Right cardiac atrium (tissue), 5 donors: ENCODE measurements around the gene DOCK4. TPM values are rescaled to one million over a fixed set of nuclear protein-coding genes. Genes with fewer than 3 reads are reported as not detected.

Experiments used
- ATAC-seq, 2 donors: fragments of 200-7000 bp; cut with Tn5 transposase; one replicate each; pipeline versions ENCODE4 v1.8.0 to v1.9.1; 2020; ENCODE audit warnings: moderate library complexity in 2 of 2, mild to moderate bottlenecking in 1 of 2
- DNase-seq, 3 donors: peaks; one replicate each; pipeline ENCODE4 v3.0.0-alpha.2; 2020
- H3K27ac ChIP-seq: one replicate; pipeline ENCODE4 v1.5.1; 2013; ENCODE audit warnings: mild to moderate bottlenecking, low read length, control low read depth, moderate library complexity
- H3K27me3 ChIP-seq: one replicate; pipeline ENCODE4 v1.6.1; 2013; ENCODE audit not compliant: control insufficient read depth, insufficient read depth
- H3K4me1 ChIP-seq: one replicate; pipeline ENCODE4 v1.6.1; 2013; ENCODE audit warnings: low read length; ENCODE audit not compliant: control insufficient read depth, insufficient read depth
- H3K4me3 ChIP-seq: one replicate; pipeline ENCODE4 v1.5.1; 2013; ENCODE audit warnings: low read length, control low read depth
- H3K9me3 ChIP-seq: one replicate; pipeline ENCODE4 v1.6.1; 2013; ENCODE audit warnings: low read length; ENCODE audit not compliant: control insufficient read depth
- WGBS: extraction: QIAGEN DNeasy Blood & Tissue Kit; methylation state at CpG from one replicate; pipeline ENCODE4 v1.1.7; 2013; 5-methylcytosine and 5-hydroxymethylcytosine counted together
- intact Hi-C, 4 donors: fragments of 100-400 bp; cut with DNase I; formaldehyde crosslinking; loops; one replicate each; pipeline versions ENCODE4 v1.11.0 to v1.14.0; 2022 to 2023
- polyA plus RNA-seq: library from polyadenylated mRNA; stranded (reverse); fragments of 200-250 nt; gene quantifications from one replicate; pipeline ENCODE4 v1.2.3, GENCODE V29; 2013
- total RNA-seq, 4 donors: library from RNA; stranded (reverse); fragmentation: NEBNext Ultra II Directional; extraction: Animal tissue kit (Norgen Biotek cat#: 25700); gene quantifications; one replicate each; pipeline ENCODE4 v1.2.1, GENCODE V29; 2021
- donor health status: healthy with polysubstance abuse.
- donor health status: DM: no; HTN: yes; CAD: no.
- donor health status: DM: no; HTN: no; CAD: no.
- donor health status: DM: no; HTN: yes; CAD: no; lungs with severe emphysema.
- donor health status: DM: yes; HTN: yes; CAD: no.

DOCK4 gene
- total and polyA plus RNA-seq, 5 donors, result 5.7 to 19.9 (median 15.7) TPM

DNA sequence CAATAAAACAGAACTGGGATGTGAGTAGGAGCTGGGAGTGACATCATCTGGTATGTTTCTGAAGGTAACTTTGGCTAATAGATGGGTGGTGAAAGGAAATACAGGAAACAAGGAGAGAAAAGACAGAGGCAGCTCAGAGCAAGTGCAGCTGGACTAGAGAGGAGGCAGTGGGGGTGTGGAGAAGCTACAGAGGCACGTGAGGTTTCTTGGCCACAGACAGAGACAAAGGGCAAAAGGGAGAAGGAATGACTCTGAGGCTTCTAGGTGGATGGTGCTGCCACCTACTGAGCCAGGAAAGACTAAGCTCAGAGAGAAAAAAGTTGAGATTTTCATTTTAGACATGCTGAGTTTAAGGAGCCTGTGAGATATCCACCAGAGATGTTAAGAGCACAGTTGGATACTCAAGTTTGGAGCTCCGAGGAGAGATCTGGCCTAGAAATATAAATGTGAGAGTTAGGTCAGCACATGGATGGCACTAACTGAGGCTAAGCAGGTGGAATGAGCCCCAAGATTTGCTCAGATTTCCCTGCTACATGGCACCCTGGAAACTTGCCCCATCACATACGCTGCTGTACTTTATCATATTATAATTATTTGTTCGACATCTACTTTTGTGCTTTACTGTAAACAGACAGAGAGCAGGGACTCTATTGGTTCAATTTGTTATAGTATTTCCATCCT, 350.9 kb downstream of the DOCK4 start:
- H3K4me1 ChIP-seq, result no peaks in the 10 kb centered on the region
- H3K9me3 ChIP-seq, result no peaks in the 10 kb centered on the region
- H3K4me3 ChIP-seq, result no peak overlapping the region
- 65% methylated on average over 4 of the region's 4 CpGs for WGBS
- DNase-seq, result no peak
- no peaks in the 10 kb centered on the region for H3K27me3 ChIP-seq
- H3K27ac ChIP-seq, result no peak overlapping the region
- ATAC-seq, result peak; percentile 65 to 80
- intact Hi-C loops, result loop anchor here in 3 of 4 donors (10.0 kb wide), 2 partner anchors 90 to 100 kb away; no protein-coding TSS in a partner anchor

DNA sequence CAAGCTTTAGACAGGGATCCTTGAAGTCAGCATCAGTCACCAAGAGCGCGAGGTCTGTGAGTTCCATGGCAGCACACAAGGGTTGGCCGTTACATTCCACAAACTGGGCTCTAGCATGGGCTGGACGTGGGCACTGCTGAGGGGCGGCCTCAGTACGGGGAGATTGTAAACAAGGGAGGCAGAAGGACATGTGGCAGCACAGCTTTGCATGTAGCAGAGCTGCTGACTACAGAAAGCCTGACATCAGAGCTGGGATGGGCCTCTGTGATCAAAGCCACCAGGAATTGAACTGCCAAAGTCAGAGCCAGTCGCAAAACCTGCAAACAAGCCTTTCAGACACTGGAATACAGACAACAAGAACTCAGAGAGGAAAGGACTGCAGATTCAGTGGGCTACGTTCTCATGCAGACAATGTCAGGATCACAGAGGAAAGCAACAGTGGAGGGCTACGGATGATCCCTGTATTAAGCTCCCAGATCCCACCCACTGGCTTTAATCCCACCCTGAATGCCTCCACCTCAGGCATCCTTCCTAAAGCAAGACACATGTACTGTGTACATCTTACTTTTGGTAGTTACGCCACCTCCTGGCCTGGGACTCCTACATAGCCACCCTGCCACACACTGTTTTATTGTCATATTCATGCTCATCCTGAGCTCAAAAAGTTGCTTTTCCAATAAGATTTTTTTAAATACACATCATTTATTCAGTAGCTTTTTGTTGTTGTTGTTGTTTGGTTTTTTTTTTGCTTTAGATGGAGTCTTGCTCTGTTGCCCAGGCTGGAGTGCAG, 352.8 kb downstream of the DOCK4 start:
- Histone ChIP-seq H3K9me3 (no peaks in the 10 kb centered on the region), H3K4me3 (no peak overlapping the region), H3K27ac (no peak overlapping the region), H3K27me3 (no peaks in the 10 kb centered on the region), H3K4me1 (no peaks in the 10 kb centered on the region)
- intact Hi-C loops, result loop anchor here in 3 of 4 donors (10.0 kb wide), 2 partner anchors 89 to 99 kb away; no protein-coding TSS in a partner anchor
- ATAC-seq, result no peak
- 94% methylated on average over 10 of the region's 10 CpGs for WGBS
- DNase-seq, result no peak

DNA sequence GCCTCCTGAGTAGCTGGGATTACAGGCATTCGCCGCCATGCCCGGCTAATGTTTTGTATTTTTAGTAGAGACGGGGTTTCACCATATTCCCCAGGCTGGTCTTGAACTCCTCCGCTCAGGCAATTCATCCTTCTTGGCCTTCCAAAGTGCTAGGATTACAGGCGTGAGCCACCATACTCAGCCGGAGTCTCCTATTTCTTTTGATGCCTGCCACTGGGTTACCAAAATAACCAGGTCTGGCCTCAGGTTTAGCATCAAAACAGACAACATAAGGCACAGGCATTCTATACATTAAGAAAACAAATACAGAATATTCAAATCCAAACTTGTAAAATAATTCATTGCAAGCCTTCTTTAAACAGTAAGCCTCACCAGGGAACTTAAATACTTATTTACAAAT, 354.1 kb downstream of the DOCK4 start:
- WGBS, result 96% methylated on average over 7 of the region's 7 CpGs
- Histone ChIP-seq H3K27ac (no peak overlapping the region), H3K27me3 (no peaks in the 10 kb centered on the region), H3K4me1 (no peaks in the 10 kb centered on the region), H3K9me3 (no peaks in the 10 kb centered on the region), H3K4me3 (no peak overlapping the region)
- DNase-seq (no peak), ATAC-seq (no peak)
- intact Hi-C loops, result loop anchor here in 3 of 4 donors (10.0 kb wide), 2 partner anchors 87 to 97 kb away; no protein-coding TSS in a partner anchor

DNA sequence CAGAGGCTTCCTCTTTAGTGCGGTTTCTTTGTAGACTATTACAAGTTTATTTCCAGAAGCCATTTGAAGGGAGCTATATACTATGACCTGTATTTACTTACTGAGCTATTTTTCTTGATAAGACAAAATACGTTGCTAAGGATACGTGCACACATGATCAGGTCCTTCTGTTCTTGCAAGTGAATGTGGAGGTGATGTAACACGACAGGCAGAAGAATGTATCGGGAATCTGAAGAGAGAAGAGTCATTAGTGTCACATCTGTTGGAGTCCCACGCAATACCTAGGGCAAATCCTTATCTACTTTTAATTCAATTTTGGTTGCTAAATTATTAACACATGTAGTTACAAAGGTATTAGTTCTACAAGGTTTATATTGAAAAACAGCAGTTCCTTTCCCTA, 359.3 kb downstream of the DOCK4 start:
- 91% methylated on average over 6 of the region's 6 CpGs for WGBS
- Histone ChIP-seq H3K27me3 (no peaks in the 10 kb centered on the region), H3K4me1 (no peaks in the 10 kb centered on the region), H3K9me3 (no peaks in the 10 kb centered on the region), H3K4me3 (no peak overlapping the region), H3K27ac (no peak overlapping the region)
- intact Hi-C loops, result no loop called here
- ATAC-seq (no peak), DNase-seq (no peak)

DNA sequence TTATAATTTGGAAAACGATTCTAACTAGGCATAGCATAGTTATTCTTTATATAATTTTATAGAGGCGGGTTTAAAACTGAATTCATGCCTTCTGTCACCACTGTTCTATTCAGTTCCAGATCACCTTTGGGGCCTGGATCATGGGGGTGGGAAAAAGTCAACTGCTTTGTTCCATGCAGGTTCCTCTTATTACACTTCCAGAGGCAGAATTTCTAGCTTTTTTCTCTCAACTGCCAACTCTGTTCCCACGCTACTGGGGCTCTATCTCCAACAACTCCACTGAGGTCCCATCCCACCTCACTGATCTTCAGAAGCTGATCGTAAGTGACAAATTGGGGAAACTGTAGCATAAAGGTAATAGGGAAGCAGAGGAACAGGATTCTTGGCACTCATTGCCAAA, 360.3 kb downstream of the DOCK4 start:
- intact Hi-C loops, result no loop called here
- H3K27me3 ChIP-seq, result no peaks in the 10 kb centered on the region
- no peak for DNase-seq

DNA sequence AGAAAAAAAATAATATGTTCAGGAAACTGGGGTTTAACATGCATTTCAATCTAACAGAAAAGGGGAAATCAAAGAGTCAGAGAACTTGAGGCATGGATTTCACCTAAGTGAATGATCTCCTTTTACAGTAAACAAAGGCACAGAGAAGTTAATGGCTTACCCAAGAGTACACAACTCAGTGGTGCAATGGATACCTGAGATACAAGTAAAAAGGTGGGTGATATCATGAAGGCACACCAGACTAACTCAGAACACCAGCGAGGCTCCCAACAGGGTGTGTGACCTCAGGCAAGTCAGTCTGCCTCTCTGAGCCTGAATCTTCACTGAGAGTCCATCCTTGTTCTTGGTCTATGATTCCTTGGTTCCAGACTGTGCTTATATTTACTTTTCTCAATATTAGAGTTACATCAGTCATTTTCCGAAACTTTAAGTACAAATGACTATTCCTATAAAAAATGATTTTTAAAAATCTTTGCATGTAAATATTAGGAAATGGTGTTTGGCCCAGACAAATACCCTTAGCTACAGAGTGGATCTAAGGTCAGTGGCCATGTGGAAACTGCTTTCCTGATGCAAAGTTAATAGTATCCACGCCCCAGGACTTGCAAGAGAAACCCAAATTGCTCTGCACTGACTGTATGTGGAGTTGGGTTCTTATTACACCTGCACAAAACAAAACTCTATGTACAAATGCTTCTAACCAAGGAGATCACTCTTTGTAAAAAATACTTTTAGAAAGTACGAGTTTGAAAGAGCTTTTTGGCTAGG, 361.1 kb downstream of the DOCK4 start:
- intact Hi-C loops, result no loop called here
- Histone ChIP-seq H3K27me3 (no peaks in the 10 kb centered on the region), H3K9me3 (no peaks in the 10 kb centered on the region), H3K27ac (no peak overlapping the region), H3K4me1 (no peaks in the 10 kb centered on the region), H3K4me3 (no peak overlapping the region)
- ATAC-seq, result no peak
- DNase-seq, result no peak
- WGBS, result 93% methylated on average over 4 of the region's 4 CpGs

More for the DNA sequence above, 360.3 kb downstream of the DOCK4 start:
- no peak for ATAC-seq
- Histone ChIP-seq H3K9me3 (no peaks in the 10 kb centered on the region), H3K27ac (no peak overlapping the region), H3K4me3 (no peak overlapping the region), H3K4me1 (no peaks in the 10 kb centered on the region)
- WGBS, result 97% methylated on average over 4 of the region's 4 CpGs

DNA sequence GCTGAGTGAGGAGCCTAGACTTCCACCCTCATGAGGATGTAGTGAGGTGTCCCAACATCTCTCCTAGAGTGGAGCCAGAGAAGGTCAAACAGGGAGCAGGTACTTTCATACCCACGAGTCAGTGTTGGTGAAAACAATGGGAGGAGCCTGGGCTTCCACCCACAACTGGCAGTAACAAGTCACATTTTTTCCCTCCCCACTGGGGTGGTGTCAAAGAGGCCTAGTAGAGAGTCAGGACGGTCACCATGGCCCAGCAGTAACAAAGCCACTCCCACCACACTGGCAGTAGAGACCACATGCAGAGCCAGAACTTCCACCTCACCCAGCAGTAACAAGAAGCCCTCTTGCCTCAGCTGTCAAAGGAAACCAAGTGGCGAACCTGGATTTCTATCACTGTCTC, 363.7 kb downstream of the DOCK4 start:
- 78% methylated on average over 3 of the region's 3 CpGs for WGBS
- DNase-seq, result no peak

DNA sequence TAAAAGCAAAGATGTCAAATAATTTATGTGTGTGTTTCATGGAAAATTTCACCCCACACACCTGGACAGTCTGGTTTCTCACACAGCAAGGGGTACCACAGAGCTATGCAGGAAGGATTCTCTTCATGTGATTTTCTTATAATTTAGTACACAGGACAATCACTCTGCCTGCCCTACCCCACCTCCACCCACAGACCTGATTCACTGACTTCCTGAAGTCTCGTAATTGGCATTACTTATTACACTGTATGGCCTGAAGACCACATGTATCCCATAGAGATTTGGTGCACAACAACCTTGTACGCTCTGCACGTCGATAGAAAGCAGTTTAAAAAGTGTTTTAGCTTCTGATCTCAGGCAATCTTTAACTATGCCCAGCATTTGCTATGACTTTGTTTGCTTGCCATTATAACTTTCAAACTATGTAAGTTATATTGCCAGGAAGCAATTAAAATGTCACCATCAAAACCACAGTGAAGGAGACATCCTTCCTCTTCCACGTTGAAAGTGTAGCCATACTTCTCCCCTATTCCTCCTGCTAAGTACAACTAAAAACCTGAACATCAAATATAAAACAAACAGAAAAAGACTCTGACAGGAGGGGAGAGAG, 364.5 kb downstream of the DOCK4 start:
- Histone ChIP-seq H3K27me3 (no peaks in the 10 kb centered on the region), H3K9me3 (no peaks in the 10 kb centered on the region), H3K27ac (no peak overlapping the region), H3K4me1 (no peaks in the 10 kb centered on the region), H3K4me3 (no peak overlapping the region)
- WGBS, result 76% methylated on average over 5 of the region's 5 CpGs
- intact Hi-C loops, result no loop called here
- no peak for DNase-seq
- no peak for ATAC-seq

More for the DNA sequence above, 363.7 kb downstream of the DOCK4 start:
- Histone ChIP-seq H3K4me1 (no peaks in the 10 kb centered on the region), H3K27me3 (no peaks in the 10 kb centered on the region), H3K4me3 (no peak overlapping the region), H3K9me3 (no peaks in the 10 kb centered on the region), H3K27ac (no peak overlapping the region)
- intact Hi-C loops, result no loop called here
- ATAC-seq, result no peak

DNA sequence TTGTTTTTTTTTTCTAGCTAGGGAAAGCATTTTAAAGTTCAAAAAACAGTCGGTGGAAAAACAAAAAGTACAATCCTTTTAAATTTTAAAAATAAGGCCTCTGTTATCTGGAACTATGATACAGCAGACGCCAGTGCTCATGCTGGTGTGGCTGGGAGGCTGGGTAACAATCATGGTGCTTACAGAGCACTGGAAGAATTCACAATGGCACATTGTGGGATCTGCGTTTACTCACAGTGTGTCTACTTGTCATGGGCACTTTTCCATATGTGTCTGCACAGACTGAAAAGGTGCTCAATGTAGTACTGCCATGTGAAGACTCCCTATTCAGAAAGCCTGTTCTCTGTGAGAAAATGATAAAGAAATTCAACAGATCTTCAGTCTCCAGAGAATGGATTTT, 365.7 kb downstream of the DOCK4 start:
- H3K27me3 ChIP-seq, result no peaks in the 10 kb centered on the region
- H3K27ac ChIP-seq, result no peak overlapping the region
- H3K4me1 ChIP-seq, result no peaks in the 10 kb centered on the region
- no peaks in the 10 kb centered on the region for H3K9me3 ChIP-seq
- intact Hi-C loops, result no loop called here
- H3K4me3 ChIP-seq, result no peak overlapping the region
- DNase-seq (no peak), ATAC-seq (no peak)
- 62% methylated on average over 3 of the region's 3 CpGs for WGBS

DNA sequence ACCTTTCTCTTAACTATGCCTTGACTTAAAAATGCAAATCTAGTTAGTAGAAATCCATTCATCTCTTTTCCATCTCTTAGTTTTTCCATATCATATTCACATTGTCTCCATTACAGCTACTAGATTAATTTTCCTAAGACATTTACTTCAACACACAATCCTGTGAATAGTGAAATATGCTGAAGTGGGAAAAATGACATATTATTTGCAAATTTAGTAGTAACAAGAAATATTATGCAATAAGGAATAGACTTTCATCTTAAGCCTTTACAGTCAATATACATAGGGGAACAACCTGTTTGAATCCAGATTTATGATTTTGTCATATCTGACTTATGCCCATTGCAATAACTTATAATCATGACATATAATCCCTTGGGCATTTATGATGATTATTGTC, 366.9 kb downstream of the DOCK4 start:
- Histone ChIP-seq H3K4me1 (no peaks in the 10 kb centered on the region), H3K27ac (no peak overlapping the region), H3K4me3 (no peak overlapping the region), H3K9me3 (no peaks in the 10 kb centered on the region), H3K27me3 (no peaks in the 10 kb centered on the region)
- DNase-seq (no peak), ATAC-seq (no peak)
- intact Hi-C loops, result no loop called here
